ENCODE results near the gene CBFA2T2.

CBFA2T2 gene

DNA sequence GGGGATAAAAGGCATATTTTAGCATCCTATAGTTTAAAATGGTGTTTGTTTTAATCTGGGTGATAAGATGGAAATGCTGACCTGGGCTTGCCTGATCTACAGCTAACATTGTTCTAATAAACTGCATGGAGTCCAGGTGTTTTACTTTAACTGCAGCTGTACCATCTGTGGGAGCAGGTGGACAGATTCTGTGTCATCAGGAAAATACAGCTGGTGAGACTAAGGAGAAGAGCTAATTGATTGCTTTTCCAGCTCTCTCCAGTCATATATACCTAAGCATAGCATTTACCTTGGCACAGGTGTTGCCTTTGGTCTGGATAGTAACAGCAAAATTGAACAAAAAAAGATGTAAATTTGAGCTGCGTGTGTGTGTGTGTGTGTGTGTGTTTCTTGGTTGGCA is 31.6 kb downstream of the CBFA2T2 start:
- Histone ChIP-seq H2BK120ac (ENCODE audit: insufficient read depth, low read length, poor library complexity) (no peak overlapping the region), H4K91ac (ENCODE audit: low read depth, low read length) (no peak overlapping the region), H3K23ac (ENCODE audit: low read length) (no peak overlapping the region), H4K8ac (ENCODE audit: low read depth, low read length) (no peak overlapping the region), H3K27ac (ENCODE audit: low read depth, low read length) (no peak overlapping the region), H2BK5ac (ENCODE audit: low read depth, low read length, poor library complexity) (no peak overlapping the region), H3K18ac (ENCODE audit: low read length) (no peak overlapping the region), H2AK5ac (ENCODE audit: low read length) (no peak overlapping the region), H3K4me2 (ENCODE audit: low read length) (no peak overlapping the region), H3K27me3 (ENCODE audit: insufficient read depth, low read length) (no peaks in the 10 kb centered on the region), H3K9me3 (ENCODE audit: insufficient read depth, low read depth, low read length) (no peaks in the 10 kb centered on the region), H2BK12ac (ENCODE audit: low read length) (no peak overlapping the region), H4K12ac (ENCODE audit: low read depth, low read length) (no peak overlapping the region), H3K79me1 (ENCODE audit: low read length) (no peaks in the 10 kb centered on the region), H3K4me1 (ENCODE audit: control insufficient read depth in 1 of 2, insufficient read depth in 2 of 2, low read length in 2 of 2) (no peaks in the 10 kb centered on the region), H3K4ac (ENCODE audit: low read depth, low read length) (no peak overlapping the region), H3K4me3 (ENCODE audit: low read depth, low read length) (no peak overlapping the region), H3K36me3 (ENCODE audit: control insufficient read depth in 1 of 2, insufficient read depth in 2 of 2, low read length in 2 of 2) (peaks cover 0 to 2% of the 10 kb centered on the region in 2 experiments), H3K14ac (ENCODE audit: low read length) (no peak overlapping the region), H3K9ac (ENCODE audit: low read length) (no peak overlapping the region), H3K79me2 (ENCODE audit: control insufficient read depth, insufficient read depth, low read length, poor library complexity) (no peaks in the 10 kb centered on the region), H2AFZ (ENCODE audit: insufficient read depth, low read length, poor library complexity) (no peak overlapping the region)
- no peak for DNase-seq
- no CpG with 5 or more reads among the region's 1 CpG for WGBS (ENCODE audit: extremely low coverage, insufficient coverage, insufficient read length)

DNA sequence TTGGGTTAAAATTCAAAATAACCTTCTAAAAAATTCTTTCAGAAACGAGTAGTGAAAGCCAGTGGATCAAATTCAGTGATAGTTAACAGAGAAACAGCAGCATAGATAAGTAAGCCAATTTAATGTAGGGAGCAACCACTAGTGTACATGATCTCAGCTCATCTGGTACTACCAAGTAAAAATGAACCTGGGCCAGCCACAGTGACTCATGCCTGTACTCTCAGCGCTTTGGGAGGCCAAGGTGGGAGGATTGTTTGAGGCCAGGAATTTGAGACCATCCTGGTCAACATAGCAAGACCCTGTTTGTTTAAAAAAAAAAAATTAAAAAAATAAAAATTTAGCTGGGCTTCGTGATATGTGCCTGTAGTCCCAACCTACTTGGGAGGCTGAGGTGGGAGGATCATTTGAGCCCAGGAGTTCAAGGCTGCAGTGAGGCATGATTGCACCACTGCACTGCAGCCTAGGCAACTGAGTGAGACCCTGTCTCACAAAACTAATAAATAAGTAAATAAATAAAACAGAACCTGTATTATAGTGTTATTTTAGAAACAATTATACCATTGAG is 32.4 kb downstream of the CBFA2T2 start:
- no peak overlapping the region for H3K27ac ChIP-seq (ENCODE audit: low read depth, low read length)
- no peak overlapping the region for H2BK12ac ChIP-seq (ENCODE audit: low read length)
- no peaks in the 10 kb centered on the region for H3K79me1 ChIP-seq (ENCODE audit: low read length)
- H3K14ac ChIP-seq (ENCODE audit: low read length), result no peak overlapping the region
- no peak overlapping the region for H2AFZ ChIP-seq (ENCODE audit: insufficient read depth, low read length, poor library complexity)
- no peaks in the 10 kb centered on the region for H3K9me3 ChIP-seq (ENCODE audit: insufficient read depth, low read depth, low read length)
- no peak overlapping the region for H3K4me2 ChIP-seq (ENCODE audit: low read length)
- no peak overlapping the region for H2AK5ac ChIP-seq (ENCODE audit: low read length)
- H4K12ac ChIP-seq (ENCODE audit: low read depth, low read length), result no peak overlapping the region
- H3K4ac ChIP-seq (ENCODE audit: low read depth, low read length), result no peak overlapping the region
- no peaks in the 10 kb centered on the region for H3K27me3 ChIP-seq (ENCODE audit: insufficient read depth, low read length)
- H4K91ac ChIP-seq (ENCODE audit: low read depth, low read length), result no peak overlapping the region
- no CpG with 5 or more reads among the region's 3 CpGs for WGBS (ENCODE audit: extremely low coverage, insufficient coverage, insufficient read length)
- no peak overlapping the region for H3K18ac ChIP-seq (ENCODE audit: low read length)
- no peak overlapping the region for H2BK120ac ChIP-seq (ENCODE audit: insufficient read depth, low read length, poor library complexity)
- H3K79me2 ChIP-seq (ENCODE audit: control insufficient read depth, insufficient read depth, low read length, poor library complexity), result no peaks in the 10 kb centered on the region
- DNase-seq, result no peak
- no peak overlapping the region for H4K8ac ChIP-seq (ENCODE audit: low read depth, low read length)
- peaks cover 0 to 2% of the 10 kb centered on the region in 2 experiments for H3K36me3 ChIP-seq (ENCODE audit: control insufficient read depth in 1 of 2, insufficient read depth in 2 of 2, low read length in 2 of 2)
- H3K4me1 ChIP-seq (ENCODE audit: control insufficient read depth in 1 of 2, insufficient read depth in 2 of 2, low read length in 2 of 2), result no peaks in the 10 kb centered on the region
- H3K9ac ChIP-seq (ENCODE audit: low read length), result no peak overlapping the region
- no peak overlapping the region for H3K23ac ChIP-seq (ENCODE audit: low read length)
- H2BK5ac ChIP-seq (ENCODE audit: low read depth, low read length, poor library complexity), result no peak overlapping the region
- H3K4me3 ChIP-seq (ENCODE audit: low read depth, low read length), result no peak overlapping the region

DNA sequence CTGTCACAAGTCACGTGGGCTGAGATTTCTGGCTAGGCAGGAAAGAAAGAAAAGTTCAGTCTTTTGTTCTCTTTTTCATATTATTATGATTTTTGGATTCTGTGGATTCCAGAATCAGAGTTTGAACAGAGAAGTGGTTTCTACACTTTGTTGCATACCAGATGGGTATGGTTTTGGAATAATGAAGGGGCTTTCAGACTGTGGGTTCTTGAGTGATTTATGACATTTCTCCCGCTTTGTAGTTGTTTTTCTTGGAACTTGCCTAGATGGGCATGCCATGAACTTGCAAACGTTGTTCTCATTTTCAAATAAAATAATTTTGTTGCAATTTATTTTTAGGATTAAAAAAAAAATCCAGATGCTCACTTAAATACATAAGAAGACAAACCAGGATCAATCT is 34.4 kb downstream of the CBFA2T2 start:
- Histone ChIP-seq H3K79me2 (ENCODE audit: control insufficient read depth, insufficient read depth, low read length, poor library complexity) (no peaks in the 10 kb centered on the region), H3K27ac (ENCODE audit: low read depth, low read length) (no peak overlapping the region), H3K4me3 (ENCODE audit: low read depth, low read length) (no peak overlapping the region), H2BK120ac (ENCODE audit: insufficient read depth, low read length, poor library complexity) (no peak overlapping the region), H2AFZ (ENCODE audit: insufficient read depth, low read length, poor library complexity) (no peak overlapping the region), H3K4me1 (ENCODE audit: control insufficient read depth in 1 of 2, insufficient read depth in 2 of 2, low read length in 2 of 2) (no peaks in the 10 kb centered on the region), H3K23ac (ENCODE audit: low read length) (no peak overlapping the region), H3K18ac (ENCODE audit: low read length) (no peak overlapping the region), H3K79me1 (ENCODE audit: low read length) (no peaks in the 10 kb centered on the region), H4K12ac (ENCODE audit: low read depth, low read length) (no peak overlapping the region), H2AK5ac (ENCODE audit: low read length) (no peak overlapping the region), H3K4ac (ENCODE audit: low read depth, low read length) (no peak overlapping the region), H4K91ac (ENCODE audit: low read depth, low read length) (no peak overlapping the region), H4K8ac (ENCODE audit: low read depth, low read length) (no peak overlapping the region), H3K9ac (ENCODE audit: low read length) (no peak overlapping the region), H3K9me3 (ENCODE audit: insufficient read depth, low read depth, low read length) (no peaks in the 10 kb centered on the region), H3K4me2 (ENCODE audit: low read length) (no peak overlapping the region), H3K27me3 (ENCODE audit: insufficient read depth, low read length) (no peaks in the 10 kb centered on the region), H3K14ac (ENCODE audit: low read length) (no peak overlapping the region), H3K36me3 (ENCODE audit: control insufficient read depth in 1 of 2, insufficient read depth in 2 of 2, low read length in 2 of 2) (no peaks in the 10 kb centered on the region), H2BK5ac (ENCODE audit: low read depth, low read length, poor library complexity) (no peak overlapping the region), H2BK12ac (ENCODE audit: low read length) (no peak overlapping the region)
- no peak for DNase-seq
- WGBS (ENCODE audit: extremely low coverage, insufficient coverage, insufficient read length), result no CpG with 5 or more reads among the region's 3 CpGs

DNA sequence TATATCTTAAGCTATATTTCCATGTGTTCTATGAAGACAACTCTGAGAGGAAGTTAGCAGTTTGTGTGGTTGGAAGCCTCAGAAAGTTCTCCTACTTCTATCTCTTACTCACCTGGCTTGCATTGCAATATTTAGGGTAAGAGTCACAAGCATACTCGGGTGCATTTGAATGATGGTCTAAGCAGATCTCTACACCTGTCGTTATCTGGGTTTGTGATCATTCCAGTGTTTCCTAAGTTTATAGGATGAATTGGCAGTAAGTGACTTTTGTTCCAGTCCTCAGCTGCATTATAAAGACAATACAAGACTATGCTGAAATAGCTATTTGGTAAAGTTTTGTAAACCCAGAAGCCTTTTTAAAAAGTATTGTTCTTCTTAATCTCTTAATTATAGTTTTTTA is 36.9 kb downstream of the CBFA2T2 start:
- Histone ChIP-seq H4K91ac (ENCODE audit: low read depth, low read length) (no peak overlapping the region), H3K79me1 (ENCODE audit: low read length) (peaks cover 2% of the 10 kb centered on the region), H3K27ac (ENCODE audit: low read depth, low read length) (no peak overlapping the region), H3K36me3 (ENCODE audit: control insufficient read depth in 1 of 2, insufficient read depth in 2 of 2, low read length in 2 of 2) (no peaks in the 10 kb centered on the region), H2BK12ac (ENCODE audit: low read length) (no peak overlapping the region), H3K23ac (ENCODE audit: low read length) (no peak overlapping the region), H4K12ac (ENCODE audit: low read depth, low read length) (no peak overlapping the region), H3K4ac (ENCODE audit: low read depth, low read length) (no peak overlapping the region), H3K18ac (ENCODE audit: low read length) (no peak overlapping the region), H3K4me2 (ENCODE audit: low read length) (no peak overlapping the region), H2BK5ac (ENCODE audit: low read depth, low read length, poor library complexity) (no peak overlapping the region), H4K8ac (ENCODE audit: low read depth, low read length) (no peak overlapping the region), H2AK5ac (ENCODE audit: low read length) (no peak overlapping the region), H3K14ac (ENCODE audit: low read length) (no peak overlapping the region), H2AFZ (ENCODE audit: insufficient read depth, low read length, poor library complexity) (no peak overlapping the region), H2BK120ac (ENCODE audit: insufficient read depth, low read length, poor library complexity) (no peak overlapping the region), H3K4me1 (ENCODE audit: control insufficient read depth in 1 of 2, insufficient read depth in 2 of 2, low read length in 2 of 2) (peaks cover 3 to 6% of the 10 kb centered on the region in 2 experiments), H3K27me3 (ENCODE audit: insufficient read depth, low read length) (no peaks in the 10 kb centered on the region), H3K9ac (ENCODE audit: low read length) (no peak overlapping the region), H3K79me2 (ENCODE audit: control insufficient read depth, insufficient read depth, low read length, poor library complexity) (no peaks in the 10 kb centered on the region), H3K9me3 (ENCODE audit: insufficient read depth, low read depth, low read length) (no peaks in the 10 kb centered on the region), H3K4me3 (ENCODE audit: low read depth, low read length) (no peak overlapping the region)
- no peak for DNase-seq
- WGBS (ENCODE audit: extremely low coverage, insufficient coverage, insufficient read length), result no CpG with 5 or more reads among the region's 2 CpGs

Measured in trophoblast cell (in vitro differentiated cells and primary cell).